Limb (tissue), 2 donors: ENCODE measurements around the gene UBL5.

Experiments
- DNase-seq, 2 donors: peaks; one replicate each; pipeline ENCODE4 v3.0.0-alpha.2; 2016; ENCODE audit errors: extremely low spot score in 2 of 2

Gene UBL5

DNA sequence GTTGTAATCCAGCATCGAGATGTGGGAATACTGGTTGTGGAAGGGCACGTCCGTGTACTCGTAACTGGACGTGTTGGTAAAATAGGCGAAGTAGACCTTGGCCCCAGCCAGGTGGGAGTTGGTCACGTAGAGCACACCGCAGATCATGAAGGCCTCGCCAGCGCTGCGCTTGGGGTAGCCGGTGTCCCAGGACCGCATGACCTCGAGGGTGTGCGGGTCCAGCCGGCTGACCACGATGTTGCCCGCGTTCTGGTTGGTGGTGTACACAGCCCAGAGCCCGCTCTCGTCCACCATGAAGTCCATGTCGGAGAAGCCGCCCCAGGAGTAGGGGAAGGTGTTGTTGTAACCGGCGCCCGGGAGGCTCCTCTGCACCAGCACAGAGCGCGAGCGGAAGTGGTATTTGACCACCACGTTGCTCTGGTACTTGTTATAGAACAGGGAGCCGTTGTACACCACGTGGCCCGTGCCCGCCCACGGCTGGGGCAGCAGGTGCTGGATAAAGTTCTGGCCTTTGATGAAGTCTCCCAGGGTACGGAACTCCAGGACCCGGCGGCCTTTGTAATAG, 26.6 kb downstream of the UBL5 start:
- no peak for DNase-seq

DNA sequence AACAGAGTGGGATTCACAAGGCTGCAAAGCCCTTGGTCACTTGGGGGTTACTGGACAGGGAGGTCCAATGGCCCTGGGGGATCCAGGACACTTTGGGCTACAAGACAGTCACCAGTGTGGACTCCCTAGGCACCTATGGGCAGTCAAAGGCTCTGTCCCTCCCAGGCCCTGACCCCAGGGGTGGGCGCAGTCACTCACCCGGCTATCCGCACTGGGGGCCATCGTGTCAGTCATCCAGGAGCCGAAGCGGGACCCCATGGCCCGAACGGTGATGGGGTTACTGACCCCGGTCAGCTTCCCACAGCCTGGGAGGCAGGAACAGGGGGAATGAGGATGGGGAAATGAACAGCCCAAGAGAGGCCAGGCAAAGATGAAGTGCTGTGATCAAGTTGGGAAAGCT, 28.9 kb downstream of the UBL5 start:
- no peak for DNase-seq

DNA sequence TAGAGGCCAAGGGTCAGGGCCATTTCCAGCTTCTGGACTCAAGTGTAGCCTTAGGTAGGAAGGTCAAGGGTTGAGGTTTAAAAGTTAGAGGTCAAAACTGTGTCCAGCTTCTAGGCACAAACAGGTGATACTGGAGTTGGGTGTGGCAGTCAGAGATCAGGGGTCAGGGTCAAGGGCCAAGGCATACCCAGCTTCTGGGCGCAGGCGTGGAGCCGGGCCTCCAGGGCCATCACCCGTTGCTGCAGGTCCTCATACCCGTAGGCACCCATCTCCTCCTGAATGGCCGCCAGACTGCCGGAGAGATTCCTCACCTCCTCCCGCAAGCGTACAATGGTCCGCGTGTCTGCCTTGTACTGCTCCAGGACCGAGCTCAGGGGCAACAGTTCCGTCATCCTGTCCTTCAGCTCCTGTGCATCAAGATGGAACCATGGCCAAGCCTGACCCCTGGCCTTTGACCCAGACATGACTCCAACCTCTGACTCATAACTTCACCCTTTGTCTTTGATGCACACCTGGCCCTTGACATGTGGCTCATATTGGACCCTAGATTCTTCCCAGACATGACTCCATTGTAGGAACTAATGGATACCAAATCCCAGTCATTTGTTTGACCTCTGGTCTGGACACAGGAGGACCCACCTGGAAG, 29.5 kb downstream of the UBL5 start:
- DNase-seq = no peak

DNA sequence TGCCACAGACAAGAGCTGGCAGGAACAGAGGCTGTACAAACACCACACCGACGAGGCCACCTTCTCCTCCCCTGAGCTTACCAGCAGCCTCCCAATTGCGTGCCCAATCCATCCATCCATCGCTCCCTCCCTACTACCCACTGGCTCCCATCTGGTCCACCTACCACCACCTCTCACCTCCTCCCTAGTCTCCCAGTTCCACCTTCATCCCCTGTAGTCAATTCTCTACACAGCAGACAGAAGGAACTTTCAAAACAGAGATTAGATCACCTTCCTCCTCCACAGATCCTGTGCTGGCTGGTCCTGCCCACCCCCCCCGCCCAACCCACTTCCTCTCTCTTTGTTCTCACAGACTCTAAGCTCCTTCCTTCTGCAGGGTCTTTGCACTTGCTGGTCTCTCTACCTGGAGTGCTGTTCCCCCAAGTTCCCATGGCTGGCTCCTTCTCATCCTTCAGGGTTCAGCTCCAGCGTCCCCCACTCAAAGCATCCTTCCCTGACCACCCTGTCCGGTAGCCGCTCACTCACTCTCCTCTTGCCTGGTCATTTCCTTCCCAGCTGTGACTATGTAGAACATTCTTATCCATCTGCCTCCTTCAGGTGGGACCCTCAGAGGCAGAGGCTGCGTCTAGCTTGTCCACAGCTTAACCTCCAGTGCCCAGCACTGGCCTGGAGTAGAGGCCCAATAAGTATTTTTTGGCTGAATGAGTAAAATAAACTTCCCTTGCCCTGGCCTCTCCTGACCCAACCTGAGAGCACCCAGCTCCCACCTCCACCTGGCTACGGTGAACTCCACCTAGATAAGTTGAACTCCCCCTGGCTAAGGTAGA, 30.4 kb downstream of the UBL5 start:
- no peak for DNase-seq

DNA sequence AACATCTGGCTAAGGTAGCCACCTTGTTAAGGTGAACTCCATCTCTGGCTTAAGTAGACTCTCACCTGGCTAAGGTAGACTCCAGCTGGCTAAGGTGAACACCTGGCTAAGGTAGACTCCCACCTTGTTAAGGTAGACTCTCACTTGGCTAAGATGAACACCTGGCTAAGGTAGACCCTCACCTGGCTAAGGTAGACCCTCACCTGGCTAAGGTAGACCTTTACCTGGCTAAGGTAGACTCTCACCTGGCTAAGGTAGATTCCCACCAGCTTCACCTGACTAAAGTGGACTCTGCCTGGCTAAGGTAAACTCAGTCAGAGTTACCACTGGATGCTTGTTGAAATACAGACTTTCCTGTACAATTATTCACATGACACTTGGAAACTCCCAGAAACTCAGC, 31.0 kb downstream of the UBL5 start:
- DNase-seq = no peak

DNA sequence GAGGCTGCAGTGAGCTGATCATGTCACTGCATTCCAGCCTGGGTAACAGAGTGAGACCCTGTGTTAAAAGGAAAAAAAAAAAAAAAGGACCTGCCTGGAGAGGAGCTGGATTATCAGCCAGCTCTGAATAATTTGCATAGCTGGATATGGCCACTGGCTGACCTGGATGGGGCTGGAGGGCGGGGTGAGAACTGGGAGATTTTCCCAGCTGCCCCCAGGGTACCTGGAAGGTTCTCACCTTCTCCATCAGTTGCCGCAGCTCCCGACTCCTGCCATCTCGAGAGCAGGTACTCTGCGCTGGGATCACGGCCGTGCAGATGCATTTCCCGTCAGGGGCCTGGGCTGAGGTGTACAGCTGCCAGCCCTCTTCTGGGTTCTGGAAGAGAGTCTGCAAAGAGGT, 32.7 kb downstream of the UBL5 start:
- no peak for DNase-seq

DNA sequence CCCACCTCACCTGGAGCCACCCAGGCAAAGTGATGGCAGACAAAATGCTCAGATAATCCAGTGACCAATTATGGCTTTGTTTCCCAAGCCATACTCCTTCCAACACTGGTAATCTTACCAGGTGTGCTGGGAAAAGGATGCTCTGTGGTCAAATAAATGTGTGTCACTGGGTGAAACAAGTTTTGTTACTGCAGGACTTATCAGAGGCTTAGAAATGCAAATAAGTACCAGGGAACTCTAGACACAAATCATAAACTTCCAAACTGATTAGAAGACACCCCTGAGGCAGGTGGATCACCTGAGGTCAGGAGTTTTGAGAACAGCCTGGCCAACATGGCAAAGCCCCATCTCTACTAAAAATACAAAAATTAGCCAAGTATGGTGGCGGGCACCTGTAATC, 33.8 kb downstream of the UBL5 start:
- no peak for DNase-seq

DNA sequence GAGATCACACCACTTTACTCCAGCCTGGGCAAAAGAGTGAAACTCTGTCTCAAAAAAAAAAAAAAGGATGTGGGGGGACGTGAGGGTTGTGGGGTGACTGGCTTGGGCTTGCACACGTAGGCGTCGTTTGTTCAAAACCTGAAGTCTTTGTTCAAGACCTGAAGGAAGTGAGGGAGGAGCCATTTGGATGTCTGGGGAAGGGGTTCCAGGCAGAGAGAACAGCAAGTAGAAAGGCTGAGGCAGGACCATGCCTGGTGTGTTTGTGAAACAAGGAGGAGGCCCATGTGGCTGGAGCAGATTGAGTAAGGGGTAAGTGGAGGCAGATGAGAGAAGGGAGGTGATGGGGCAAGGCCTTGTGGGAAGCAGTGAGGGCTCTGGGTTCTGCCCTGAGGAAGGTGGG, 35.2 kb downstream of the UBL5 start:
- no peak for DNase-seq

DNA sequence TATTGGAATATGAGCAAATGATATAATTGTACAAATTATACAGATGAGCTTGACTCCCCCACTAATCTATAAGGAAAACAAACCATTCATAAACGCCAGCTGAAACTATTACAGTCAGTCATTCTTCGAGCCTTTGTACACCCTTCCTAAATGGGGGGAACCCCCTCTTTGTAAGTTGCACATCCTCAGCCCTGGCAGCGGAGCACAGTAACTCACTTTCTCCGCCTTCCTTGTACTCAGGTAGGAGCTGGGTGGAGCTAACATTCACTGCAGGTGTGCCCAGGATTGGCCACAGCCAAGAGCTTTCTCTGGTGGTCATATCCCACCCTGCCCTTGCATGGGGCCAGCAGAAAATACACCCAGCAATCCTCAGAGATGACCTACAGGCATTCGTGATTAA, 36.0 kb downstream of the UBL5 start:
- no peak for DNase-seq

DNA sequence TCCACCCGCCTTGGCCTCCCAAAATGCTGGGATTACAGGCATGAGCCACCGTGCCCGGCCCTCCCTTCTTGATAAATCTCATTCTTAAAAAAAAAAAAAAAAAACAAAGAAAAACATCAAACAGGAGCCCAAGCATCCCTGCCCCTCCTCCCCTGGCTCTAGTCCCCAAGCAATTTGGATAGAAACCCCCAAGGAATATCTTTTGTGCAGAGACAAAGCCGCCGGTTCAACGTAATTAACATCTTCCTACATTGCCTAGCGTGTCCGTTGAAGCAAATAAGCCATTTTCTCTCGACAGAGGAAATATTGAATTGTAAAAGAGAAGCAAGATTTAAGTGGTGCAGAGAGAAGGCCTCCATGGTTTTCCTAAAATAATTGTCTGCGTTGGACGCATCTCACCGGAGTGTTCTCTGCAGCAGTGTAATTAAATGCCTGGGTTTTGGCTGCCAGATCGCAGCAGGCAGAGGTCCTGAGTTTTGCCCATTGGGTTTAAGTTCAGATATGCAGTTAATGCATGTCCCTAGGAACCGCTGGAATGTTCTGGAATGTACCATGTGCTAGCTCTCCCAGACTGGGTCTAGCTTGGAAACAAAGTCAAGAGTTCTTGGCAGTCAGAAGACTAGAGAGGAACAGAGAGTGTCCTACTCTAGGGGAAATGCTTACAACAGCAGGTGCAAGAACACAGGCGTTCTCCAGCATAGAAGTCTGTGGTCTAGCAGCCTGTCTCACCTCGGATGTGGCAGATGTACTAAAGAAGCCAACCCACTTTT, 38.2 kb downstream of the UBL5 start:
- DNase-seq = no peak

DNA sequence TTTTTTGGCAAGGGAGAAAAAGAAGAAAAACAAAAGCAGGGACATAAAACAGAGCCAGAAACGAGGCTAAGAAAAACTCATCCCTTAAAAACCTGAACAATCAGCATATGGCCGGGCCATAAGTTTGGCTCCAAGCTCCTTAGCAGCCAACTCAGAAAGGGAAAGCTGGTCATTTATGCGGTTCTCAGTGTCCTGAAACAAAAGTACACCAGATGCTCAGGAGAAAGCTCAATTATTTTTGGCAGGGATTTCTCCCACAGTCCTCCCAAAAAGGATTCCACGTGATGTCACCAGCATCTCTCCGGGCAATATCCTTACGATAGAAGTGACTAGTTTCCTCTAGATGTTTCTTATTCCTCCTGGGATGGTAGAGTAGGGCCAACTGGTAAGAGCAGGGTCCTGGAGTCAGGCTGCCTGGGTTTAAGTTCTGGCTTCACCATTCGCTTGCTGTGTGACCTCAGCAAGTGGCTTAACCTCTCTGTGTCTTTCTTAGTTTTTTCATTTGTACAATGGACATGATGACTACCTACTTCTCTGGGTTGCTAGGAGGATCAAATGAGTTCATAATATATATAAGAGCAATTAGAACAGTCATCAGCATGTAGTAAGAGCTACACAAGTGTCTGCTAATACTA, 41.4 kb downstream of the UBL5 start:
- no peak for DNase-seq

DNA sequence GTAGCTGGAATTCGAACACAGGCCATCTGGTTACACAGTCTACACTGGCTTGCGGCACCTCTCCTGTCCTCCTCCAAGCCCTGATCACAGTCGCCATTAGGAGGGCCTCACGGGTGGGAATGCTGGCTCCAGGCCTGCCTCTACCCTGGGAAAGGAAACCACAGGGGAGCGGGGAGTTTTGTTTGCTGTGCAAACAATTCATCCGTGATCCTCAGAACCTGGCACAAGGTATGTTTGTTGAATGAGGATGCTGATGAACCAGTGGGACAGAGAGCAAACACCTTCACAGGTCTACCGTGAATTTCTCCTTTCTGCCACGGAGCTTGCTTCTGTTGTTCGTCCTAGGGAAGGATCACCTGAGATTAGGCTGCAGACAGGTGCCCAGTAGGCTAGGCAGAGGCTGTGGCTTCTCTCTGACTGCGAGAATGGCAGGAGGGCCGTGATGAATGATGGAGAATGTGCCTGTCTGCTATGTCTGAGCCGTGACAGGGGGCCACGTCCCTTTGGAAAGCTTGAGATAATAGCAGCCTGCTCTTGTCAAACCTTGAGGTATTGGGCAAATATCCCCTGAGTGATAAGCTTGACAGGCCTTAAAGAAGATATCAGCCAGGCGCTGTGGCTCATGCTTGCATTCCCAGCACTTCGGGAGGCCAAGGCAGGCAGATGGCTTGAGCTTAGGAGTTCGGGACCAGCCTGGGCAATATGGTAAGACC, 44.1 kb downstream of the UBL5 start:
- no peak for DNase-seq

DNA sequence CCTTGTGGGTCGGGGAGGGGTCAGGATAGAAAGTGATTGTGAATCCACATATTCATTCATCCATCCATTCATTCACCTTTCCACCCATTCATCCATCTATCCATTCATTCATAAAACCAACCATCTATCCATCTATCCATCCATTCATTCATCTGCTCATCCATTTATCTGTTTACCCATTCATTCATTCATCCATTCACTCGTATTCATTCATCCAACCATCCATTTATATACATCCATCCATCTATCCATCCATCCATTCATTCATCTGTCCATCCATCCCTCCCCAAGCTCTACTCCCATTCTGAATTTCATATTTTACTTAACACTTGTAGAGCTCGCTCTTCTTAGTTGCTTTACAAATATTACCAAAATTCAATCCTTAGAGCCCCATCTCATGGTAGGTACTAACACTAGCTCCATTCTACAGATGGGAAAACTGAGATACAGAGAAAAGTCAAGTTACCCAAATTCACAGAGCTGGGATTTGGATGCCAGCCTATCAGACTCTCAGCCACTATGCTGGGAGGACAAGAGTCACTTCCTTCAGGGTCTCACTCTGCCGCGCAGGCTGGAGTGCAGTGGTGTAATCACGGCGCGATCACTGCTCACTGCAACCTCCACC, 45.0 kb downstream of the UBL5 start:
- DNase-seq = no peak

DNA sequence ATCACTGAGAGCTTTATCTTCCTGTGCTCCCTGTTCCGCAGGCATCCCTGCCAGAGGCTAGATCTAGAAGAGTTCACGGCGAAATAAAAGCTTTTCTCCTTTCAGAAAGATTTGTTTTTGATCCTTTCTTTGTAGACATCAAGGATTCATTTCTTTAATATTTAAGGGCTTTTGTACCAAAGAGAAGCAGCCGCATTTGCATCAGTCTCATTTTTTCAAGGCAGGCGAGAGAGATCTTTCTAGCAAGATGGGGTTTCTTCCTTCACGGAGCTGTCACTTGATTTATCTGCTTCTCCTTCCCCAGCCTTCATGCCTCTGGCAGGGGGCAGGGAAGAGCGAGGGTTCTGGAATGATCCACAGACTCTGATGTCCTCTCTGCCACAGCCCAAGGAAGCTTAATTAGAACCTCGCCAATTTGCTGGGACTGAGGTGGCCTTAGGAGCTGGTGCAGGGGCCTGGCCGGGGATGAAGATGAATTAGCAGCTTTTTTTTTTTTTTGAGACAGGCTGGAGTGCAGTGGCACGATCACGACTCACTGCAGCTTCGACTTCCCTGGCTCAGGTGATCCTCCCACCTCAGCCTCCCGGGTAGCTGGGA, 47.4 kb downstream of the UBL5 start:
- DNase-seq = no peak

DNA sequence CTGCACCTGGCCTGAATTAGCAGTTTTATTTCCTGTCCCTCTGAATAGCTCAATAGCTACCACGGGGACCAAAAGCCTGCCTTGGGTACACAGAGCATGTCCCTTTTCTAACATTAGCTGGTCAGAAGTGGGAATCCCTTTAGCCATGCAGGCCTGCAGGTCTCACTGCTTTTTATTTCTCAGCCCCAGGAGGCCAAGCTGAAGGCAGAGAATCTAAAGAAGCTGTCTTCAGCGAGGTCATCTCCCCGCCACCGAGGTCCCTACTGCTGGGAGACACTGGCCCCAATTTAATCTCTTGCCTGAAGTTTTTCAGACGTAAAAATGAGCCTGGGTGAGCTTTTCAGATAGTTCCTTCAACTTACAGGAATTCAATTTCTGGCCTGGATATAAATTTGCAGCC, 48.1 kb downstream of the UBL5 start:
- no peak for DNase-seq

DNA sequence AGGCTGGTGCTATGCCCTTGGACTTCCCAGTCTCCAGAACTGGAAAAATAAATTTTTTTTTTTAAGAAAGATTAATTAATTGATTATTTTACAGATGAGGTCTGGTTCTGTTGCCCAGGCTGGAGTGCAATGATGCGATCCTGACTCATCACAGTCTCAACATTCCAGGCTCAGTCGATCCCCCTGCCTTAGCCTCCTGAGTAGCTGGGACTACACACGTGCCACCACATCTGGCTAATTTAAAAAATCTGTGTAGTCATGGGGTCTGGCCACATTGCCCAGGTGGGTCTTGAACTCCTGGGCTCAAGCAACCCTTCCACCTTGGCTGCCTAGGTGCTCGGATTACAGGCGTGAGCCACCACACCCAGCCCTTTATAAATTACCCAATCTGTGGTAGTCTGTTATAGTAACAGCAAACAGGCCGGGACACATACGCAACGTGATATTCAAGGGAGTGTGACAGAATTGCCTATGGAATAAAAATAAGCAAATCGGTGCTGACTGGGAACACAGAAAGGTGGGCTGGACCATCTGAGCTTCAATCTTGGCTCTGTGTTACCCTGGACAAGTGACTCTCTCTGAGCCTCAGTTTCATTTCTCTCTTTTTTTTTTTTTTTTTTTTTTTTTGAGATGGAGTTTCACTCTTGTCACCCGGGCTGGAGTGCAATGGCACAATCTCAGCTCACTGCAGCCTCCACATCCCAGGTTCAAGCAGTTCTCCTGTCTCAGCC, 50.2 kb downstream of the UBL5 start:
- no peak for DNase-seq

DNA sequence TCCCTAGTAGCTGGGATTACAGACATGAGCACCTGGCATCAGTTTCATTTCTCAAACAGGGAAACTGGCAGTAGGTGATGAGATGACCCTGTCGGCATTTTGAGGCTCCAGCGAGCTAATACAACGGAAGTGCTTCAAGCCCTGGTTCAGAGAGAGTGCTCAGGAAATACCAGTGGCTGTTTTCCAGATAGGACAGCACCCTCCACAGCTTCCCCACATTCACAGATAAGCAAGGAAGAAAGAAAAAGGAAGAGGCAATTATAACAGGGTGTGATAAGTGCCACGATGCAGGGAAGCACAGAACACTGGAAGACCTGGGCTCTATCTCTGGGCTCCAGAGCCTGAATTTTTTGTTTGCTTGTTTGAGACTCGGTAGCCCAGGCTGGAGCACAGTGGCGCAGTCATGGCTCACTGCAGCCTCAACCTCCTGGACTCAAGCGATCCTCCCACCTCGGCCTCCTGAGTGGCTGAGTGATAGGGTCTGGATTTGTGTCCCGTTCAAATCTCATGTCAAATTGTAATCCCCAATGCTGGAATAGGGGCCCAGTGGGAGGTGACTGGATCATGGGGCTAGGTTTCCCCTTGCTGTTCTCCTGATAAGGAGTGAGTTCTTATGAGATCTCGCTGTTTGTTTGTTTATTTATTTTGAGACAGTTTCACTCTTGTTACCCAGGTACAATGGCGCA, 50.9 kb downstream of the UBL5 start:
- DNase-seq = no peak
